Measurements from ENCODE around the gene HOXD3.

- TF ChIP-seq EZH2 (IDR thresholded peaks at IDR 0.05; ENCODE audit: insufficient read depth, poor library complexity, severe bottlenecking) (no peak), EZH2phosphoT487 (IDR thresholded peaks at IDR 0.05; ENCODE audit: insufficient read depth, low read depth) (no peak)
These were observed 7.0 kb upstream of the HOXD3 start for GRCh38 chr2:176149939-176150583.

Measured in GM23248 (cell line).